ENCODE measurements around the gene TUBB4B.

- TF ChIP-seq CTCF (IDR thresholded peaks at IDR 0.05; ENCODE audit: borderline replicate concordance, extremely low read depth, low read length, poor library complexity, severe bottlenecking): no peak
- TF ChIP-seq EZH2 (IDR thresholded peaks at IDR 0.05; ENCODE audit: borderline replicate concordance, low read depth, low read length, severe bottlenecking): no peak
These were observed 29.6 kb upstream of the TUBB4B start for GRCh38 chr9:137211532-137211931.

Measured in DND-41 (cell line).